ENCODE results near the gene IQCH. TPM values are rescaled to one million over a fixed set of nuclear protein-coding genes. Genes with fewer than 3 reads are reported as not detected.

Gene IQCH
- total and polyA plus RNA-seq, 8 donors, result 0.49 to 1.6 (median 1.2) TPM

GRCh38 chr15:67230504-67230903, 24.1 kb upstream of the IQCH start:
- FAIRE-seq, result no peak
- Histone ChIP-seq H3K27me3 (no peaks in the 10 kb centered on the region), H3K4me1 (no peaks in the 10 kb centered on the region), H3K36me3 (peaks cover 0 to 14% (median 0%) of the 10 kb centered on the region in 3 donors), H3K27ac (no peak overlapping the region), H3K4me3 (no peak overlapping the region), H3K9me3 (no peaks in the 10 kb centered on the region)
- ATAC-seq, result no peak
- WGBS, 2 donors, result 94 to 96% methylated on average over 2 of the region's 2 CpGs
- no peak for TF ChIP-seq CTCF (IDR thresholded peaks at IDR 0.05)
- no peak for DNase-seq
- intact Hi-C loops (cut with DNase I), result no loop called here

GRCh38 chr15:67232591-67232990, 22.0 kb upstream of the IQCH start:
- Histone ChIP-seq H3K4me3 (no peak overlapping the region), H3K9me3 (no peaks in the 10 kb centered on the region), H3K4me1 (no peaks in the 10 kb centered on the region), H3K27me3 (no peaks in the 10 kb centered on the region), H3K36me3 (peaks cover 0 to 14% (median 0%) of the 10 kb centered on the region in 3 donors), H3K27ac (no peak overlapping the region)
- DNase-seq (no peak), ATAC-seq (no peak), FAIRE-seq (no peak)
- intact Hi-C loops (cut with DNase I), result no loop called here
- 33 to 37% methylated on average over 3 of the region's 3 CpGs for WGBS, 2 donors
- no peak for TF ChIP-seq CTCF (IDR thresholded peaks at IDR 0.05)

GRCh38 chr15:67240235-67241131, 14.1 kb upstream of the IQCH start:
- ATAC-seq (peak; percentile 82 to 97 (median 91)), FAIRE-seq (no peak), DNase-seq (peak in 4 of 6 donors; percentile 25 to 41 (median 29))
- Histone ChIP-seq H3K4me3 (no peak overlapping the region), H3K27ac (peak overlapping the region in 1 of 4 donors; percentile 5), H3K4me1 (peaks cover 4 to 9% (median 7%) of the 10 kb centered on the region in 3 donors), H3K27me3 (no peaks in the 10 kb centered on the region), H3K9me3 (no peaks in the 10 kb centered on the region), H3K36me3 (no peaks in the 10 kb centered on the region)
- intact Hi-C loops (cut with DNase I), result no loop called here
- 12 to 13% methylated on average over 3 of the region's 3 CpGs for WGBS, 2 donors
- TF ChIP-seq CTCF (IDR thresholded peaks at IDR 0.05), result peak in 2 of 4 donors; percentile 12 to 24

- peaks cover 4 to 9% (median 7%) of the 10 kb centered on the region in 3 donors for H3K4me1 ChIP-seq
- H3K27ac ChIP-seq, result no peak overlapping the region
- no peaks in the 10 kb centered on the region for H3K9me3 ChIP-seq
- H3K4me3 ChIP-seq, result no peak overlapping the region
- DNase-seq (no peak), ATAC-seq (no peak), FAIRE-seq (no peak)
- WGBS, 2 donors, result 63 to 77% methylated on average over 3 to 4 of the region's 4 CpGs
- intact Hi-C loops (cut with DNase I), result no loop called here
- H3K27me3 ChIP-seq, result no peaks in the 10 kb centered on the region
- no peak for TF ChIP-seq CTCF (IDR thresholded peaks at IDR 0.05)
- no peaks in the 10 kb centered on the region for H3K36me3 ChIP-seq
These were observed 13.3 kb upstream of the IQCH start for GRCh38 chr15:67241132-67241855.

Data from pancreas (tissue), 10 donors.